H9 (cell line): ENCODE data around the gene ENPP5. TPM values are rescaled to one million over a fixed set of nuclear protein-coding genes. Genes with fewer than 3 reads are reported as not detected.

Experiments used
- DNase-seq: peaks from one replicate; pipeline ENCODE4 v3.0.0-alpha.2; 2017
- H2AFZ ChIP-seq: one replicate; pipeline ENCODE4 v1.6.1; 2013; ENCODE audit warnings: mild to moderate bottlenecking, low read length, control low read depth, moderate library complexity
- H2AK5ac ChIP-seq: 2 replicates; pipeline ENCODE4 v1.6.1; 2013; ENCODE audit warnings: low read length, control low read depth, mixed read lengths; ENCODE audit not compliant: insufficient read length
- H2BK120ac ChIP-seq: one replicate; pipeline ENCODE4 v1.6.1; 2013; ENCODE audit warnings: low read depth, mild to moderate bottlenecking, low read length, control low read depth, inconsistent platforms; ENCODE audit not compliant: poor library complexity, severe bottlenecking
- H2BK12ac ChIP-seq: 2 replicates; pipeline ENCODE4 v1.6.1; 2013; ENCODE audit warnings: low read length, control low read depth, mixed read lengths, low read depth; ENCODE audit not compliant: insufficient read length
- H2BK15ac ChIP-seq: 2 replicates; pipeline ENCODE4 v1.6.1; 2013; ENCODE audit warnings: low read depth, low read length, control low read depth
- H2BK20ac ChIP-seq: one replicate; pipeline ENCODE4 v1.6.1; 2013; ENCODE audit warnings: low read depth, mild to moderate bottlenecking, low read length, control low read depth, inconsistent platforms; ENCODE audit not compliant: poor library complexity, severe bottlenecking
- H2BK5ac ChIP-seq: 2 replicates; pipeline ENCODE4 v1.6.1; 2013; ENCODE audit warnings: low read length, control low read depth, mixed read lengths; ENCODE audit not compliant: insufficient read length
- H3K14ac ChIP-seq: 2 replicates; pipeline ENCODE4 v1.6.1; 2013; ENCODE audit warnings: low read length, control low read depth; ENCODE audit not compliant: insufficient read depth
- H3K18ac ChIP-seq: 2 replicates; pipeline ENCODE4 v1.6.1; 2013; ENCODE audit warnings: low read depth, mild to moderate bottlenecking, mixed read lengths, low read length, control low read depth; ENCODE audit not compliant: insufficient read length
- H3K23ac ChIP-seq: 2 replicates; pipeline ENCODE4 v1.6.1; 2013; ENCODE audit warnings: low read length, control low read depth, mixed read lengths, low read depth; ENCODE audit not compliant: insufficient read length
- H3K23me2 ChIP-seq: 2 replicates; pipeline ENCODE4 v1.6.1; 2013; ENCODE audit warnings: low read depth, mild to moderate bottlenecking, mixed read lengths, low read length, control low read depth; ENCODE audit not compliant: insufficient read length, poor library complexity, severe bottlenecking
- H3K27ac ChIP-seq: 2 replicates; pipeline ENCODE4 v1.5.1; 2013; ENCODE audit warnings: low read length, control low read depth, mixed read lengths, low read depth; ENCODE audit not compliant: insufficient read length
- H3K27me3 ChIP-seq: 2 replicates; pipeline ENCODE4 v1.6.1; 2013; ENCODE audit warnings: low read length, control low read depth, inconsistent platforms; ENCODE audit not compliant: insufficient read depth
- H3K4ac ChIP-seq: 2 replicates; pipeline ENCODE4 v1.6.1; 2013; ENCODE audit warnings: low read depth, mild to moderate bottlenecking, control low read depth, inconsistent platforms, low read length, moderate library complexity
- H3K4me1 ChIP-seq: 2 replicates; pipeline ENCODE4 v1.6.1; 2013; ENCODE audit warnings: low read length, control low read depth, inconsistent platforms; ENCODE audit not compliant: insufficient read depth
- H3K4me2 ChIP-seq: 2 replicates; pipeline ENCODE4 v1.6.1; 2013; ENCODE audit warnings: low read length, control low read depth, mixed read lengths; ENCODE audit not compliant: insufficient read length, insufficient read depth
- H3K56ac ChIP-seq: 2 replicates; pipeline ENCODE4 v1.6.1; 2013; ENCODE audit warnings: low read depth, mild to moderate bottlenecking, mixed read lengths, low read length, control low read depth; ENCODE audit not compliant: insufficient read length
- H3K79me1 ChIP-seq: 2 replicates; pipeline ENCODE4 v1.6.1; 2013; ENCODE audit warnings: low read depth, mild to moderate bottlenecking, moderate library complexity, low read length, control low read depth, inconsistent platforms; ENCODE audit not compliant: insufficient read depth, poor library complexity, severe bottlenecking
- H3K79me2 ChIP-seq: 2 replicates; pipeline ENCODE4 v1.6.1; 2013; ENCODE audit warnings: low read length, control low read depth, inconsistent platforms; ENCODE audit not compliant: insufficient read depth
- H3K9ac ChIP-seq: 2 replicates; pipeline ENCODE4 v1.6.1; 2013; ENCODE audit warnings: low read length, control low read depth, mixed read lengths; ENCODE audit not compliant: insufficient read length; ENCODE audit errors: extremely low read depth
- H3K9me3 ChIP-seq: one replicate; pipeline ENCODE4 v1.6.1; 2013; ENCODE audit warnings: low read depth, low read length, inconsistent platforms; ENCODE audit not compliant: control insufficient read depth
- H3T11ph ChIP-seq: one replicate; pipeline ENCODE4 v1.6.1; 2013; ENCODE audit warnings: mild to moderate bottlenecking, low read length, control low read depth, inconsistent platforms
- H4K20me1 ChIP-seq: one replicate; pipeline ENCODE4 v1.6.1; 2013; ENCODE audit not compliant: control insufficient read depth, insufficient read length, insufficient read depth
- H4K5ac ChIP-seq: 2 replicates; pipeline ENCODE4 v1.6.1; 2013; ENCODE audit warnings: low read depth, mild to moderate bottlenecking, mixed read lengths, low read length, control low read depth; ENCODE audit not compliant: insufficient read length
- H4K8ac ChIP-seq: replicated peaks from 2 replicates; pipeline ENCODE4 v1.6.1; 2013; ENCODE audit warnings: low read length, control low read depth, mixed read lengths, low read depth; ENCODE audit not compliant: insufficient read length
- H4K91ac ChIP-seq: 2 replicates; pipeline ENCODE4 v1.6.1; 2013; ENCODE audit warnings: low read depth, mild to moderate bottlenecking, moderate library complexity, mixed read lengths, low read length, control low read depth; ENCODE audit not compliant: insufficient read length
- H3K27ac Mint-ChIP-seq, 3 experiments: 2 replicates in 2 of 3; 3 replicates in 1 of 3; pipeline ENCODE4 v1.8.0; 2020 to 2021; ENCODE audit warnings: mixed read lengths in 3 of 3, mild to moderate bottlenecking in 1 of 3, moderate library complexity in 1 of 3
- H3K27me3 Mint-ChIP-seq: 2 replicates; pipeline ENCODE4 v1.8.0; 2021; ENCODE audit warnings: low read depth, mild to moderate bottlenecking, moderate library complexity, mixed read lengths
- H3K36me3 Mint-ChIP-seq, 3 experiments: 2 replicates in 2 of 3; 3 replicates in 1 of 3; pipeline ENCODE4 v1.8.0; 2020 to 2021; ENCODE audit warnings: low read depth in 3 of 3, mixed read lengths in 3 of 3; ENCODE audit not compliant: insufficient read depth in 1 of 3
- H3K4me1 Mint-ChIP-seq, 2 experiments: 2 replicates each; pipeline ENCODE4 v1.8.0; 2020; ENCODE audit warnings: mixed read lengths in 2 of 2
- H3K4me3 Mint-ChIP-seq, 2 experiments: 2 replicates in 1 of 2; 3 replicates in 1 of 2; pipeline ENCODE4 v1.8.0; 2020 to 2021; ENCODE audit warnings: mild to moderate bottlenecking in 2 of 2, mixed read lengths in 2 of 2, moderate library complexity in 1 of 2
- H3K9me3 Mint-ChIP-seq, 2 experiments: 2 replicates in 1 of 2; 3 replicates in 1 of 2; pipeline ENCODE4 v1.8.0; 2020; ENCODE audit warnings: mild to moderate bottlenecking in 2 of 2, mixed read lengths in 2 of 2, moderate library complexity in 1 of 2
- WGBS: extraction: QIAGEN DNeasy Blood & Tissue Kit; methylation state at CpG from one replicate; pipeline ENCODE4 v1.1.7; 2013; ENCODE audit warnings: missing lambda C conversion rate, low lambda C conversion rate, mixed read lengths; ENCODE audit not compliant: insufficient read length; ENCODE audit errors: extremely low coverage; 5-methylcytosine and 5-hydroxymethylcytosine counted together
- total RNA-seq: library from RNA; stranded (reverse); gene quantifications from 2 replicates; pipeline ENCODE4 v1.2.1, GENCODE V29; 2021
- TF ChIP-seq, protein P1 (sequence below): fragments of 200-600 bp; sonication (generic); conservative IDR thresholded peaks from 3 replicates; pipeline ENCODE4 v1.8.0; 2021; ENCODE audit warnings: antibody characterized with exemption, mild to moderate bottlenecking

The ENPP5 gene
- total RNA-seq, 1 experiment from 2014 or later: 4.6 TPM

DNA sequence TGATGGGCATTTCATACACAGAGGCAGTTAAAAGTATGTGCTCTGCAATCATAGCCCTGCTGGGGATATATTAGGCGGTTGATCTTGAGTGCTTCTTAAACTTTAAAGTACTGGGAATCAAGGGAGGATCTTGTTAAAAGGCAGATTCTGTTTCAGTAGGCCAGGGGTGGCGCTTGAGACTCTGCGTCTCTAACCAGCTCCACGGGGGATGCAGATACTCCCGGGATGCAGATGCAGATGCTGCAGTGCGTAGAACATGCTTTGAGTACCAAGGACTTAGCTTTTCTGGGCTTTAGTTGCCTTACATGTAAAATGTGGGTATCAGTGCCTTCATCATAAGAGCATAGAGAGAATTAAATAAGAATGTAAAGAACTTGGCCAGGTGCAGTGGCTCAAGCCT lies 44.4 kb upstream of the ENPP5 start:
- Histone ChIP-seq H3K18ac (no peak overlapping the region), H2BK20ac (no peak overlapping the region), H2BK12ac (no peak overlapping the region), H2AK5ac (no peak overlapping the region), H2BK5ac (no peak overlapping the region), H3K23ac (no peak overlapping the region), H3T11ph (no peak overlapping the region), H4K20me1 (no peaks in the 10 kb centered on the region), H2AFZ (no peak overlapping the region), H2BK120ac (no peak overlapping the region), H4K91ac (no peak overlapping the region), H3K4ac (no peak overlapping the region), H3K9me3 (no peaks in the 10 kb centered on the region), H3K79me1 (no peaks in the 10 kb centered on the region), H3K14ac (no peak overlapping the region), H3K23me2 (no peaks in the 10 kb centered on the region), H3K4me1 (no peaks in the 10 kb centered on the region), H4K5ac (no peak overlapping the region), H3K27me3 (no peaks in the 10 kb centered on the region), H2BK15ac (no peak overlapping the region), H4K8ac (no peak overlapping the region), H3K27ac (no peak overlapping the region), H3K9ac (no peak overlapping the region), H3K56ac (no peak overlapping the region), H3K79me2 (no peaks in the 10 kb centered on the region), H3K4me2 (no peak overlapping the region)
- WGBS: no CpG with 5 or more reads among the region's 6 CpGs
- DNase-seq: no peak
- peaks cover 39% of the 10 kb centered on the region for H3K27me3 Mint-ChIP-seq
- no peak overlapping the region for H3K27ac Mint-ChIP-seq
- no peaks in the 10 kb centered on the region for H3K9me3 Mint-ChIP-seq
- peaks cover 0 to 6% of the 10 kb centered on the region in 2 experiments; a peak in 1 of 4 replicates for H3K4me1 Mint-ChIP-seq
- H3K4me3 Mint-ChIP-seq: no peak overlapping the region
- TF ChIP-seq, protein P1, sequence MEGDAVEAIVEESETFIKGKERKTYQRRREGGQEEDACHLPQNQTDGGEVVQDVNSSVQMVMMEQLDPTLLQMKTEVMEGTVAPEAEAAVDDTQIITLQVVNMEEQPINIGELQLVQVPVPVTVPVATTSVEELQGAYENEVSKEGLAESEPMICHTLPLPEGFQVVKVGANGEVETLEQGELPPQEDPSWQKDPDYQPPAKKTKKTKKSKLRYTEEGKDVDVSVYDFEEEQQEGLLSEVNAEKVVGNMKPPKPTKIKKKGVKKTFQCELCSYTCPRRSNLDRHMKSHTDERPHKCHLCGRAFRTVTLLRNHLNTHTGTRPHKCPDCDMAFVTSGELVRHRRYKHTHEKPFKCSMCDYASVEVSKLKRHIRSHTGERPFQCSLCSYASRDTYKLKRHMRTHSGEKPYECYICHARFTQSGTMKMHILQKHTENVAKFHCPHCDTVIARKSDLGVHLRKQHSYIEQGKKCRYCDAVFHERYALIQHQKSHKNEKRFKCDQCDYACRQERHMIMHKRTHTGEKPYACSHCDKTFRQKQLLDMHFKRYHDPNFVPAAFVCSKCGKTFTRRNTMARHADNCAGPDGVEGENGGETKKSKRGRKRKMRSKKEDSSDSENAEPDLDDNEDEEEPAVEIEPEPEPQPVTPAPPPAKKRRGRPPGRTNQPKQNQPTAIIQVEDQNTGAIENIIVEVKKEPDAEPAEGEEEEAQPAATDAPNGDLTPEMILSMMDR: no peak
- no peaks in the 10 kb centered on the region for H3K36me3 Mint-ChIP-seq
